ENCODE results near the gene SLC25A22.

- TF ChIP-seq CTCF (IDR thresholded peaks at IDR 0.05) (no peak), POLR2AphosphoS5 (IDR thresholded peaks at IDR 0.05; ENCODE audit: insufficient read depth in 1 of 2, low read depth in 1 of 2) (no peak), POLR2A (IDR thresholded peaks at IDR 0.05) (no peak)
Measured at GRCh38 chr11:841981-842369, 43.9 kb upstream of the SLC25A22 start.
